Osteocyte (in vitro differentiated cells): ENCODE results near the gene FAM120B. TPM values are rescaled to one million over a fixed set of nuclear protein-coding genes. Genes with fewer than 3 reads are reported as not detected.
A peak's percentile ranks its signal among the peaks of the same experiment; 100 is the strongest.

Experiments
- DNase-seq: peaks from one replicate; pipeline ENCODE4 v3.0.0; 2021; ENCODE audit warnings: mixed read lengths; ENCODE audit not compliant: unreplicated experiment; ENCODE audit errors: extremely low spot score
- H3K27ac Mint-ChIP-seq: one replicate; pipeline ENCODE4 v1.8.0; 2021; ENCODE audit warnings: mild to moderate bottlenecking, mixed read lengths; ENCODE audit not compliant: unreplicated experiment
- H3K27me3 Mint-ChIP-seq: one replicate; pipeline ENCODE4 v1.8.0; 2021; ENCODE audit warnings: mixed read lengths; ENCODE audit not compliant: unreplicated experiment
- H3K36me3 Mint-ChIP-seq: one replicate; pipeline ENCODE4 v1.8.0; 2021; ENCODE audit warnings: mixed read lengths; ENCODE audit not compliant: unreplicated experiment
- H3K4me1 Mint-ChIP-seq: one replicate; pipeline ENCODE4 v1.8.0; 2021; ENCODE audit warnings: mixed read lengths; ENCODE audit not compliant: unreplicated experiment
- H3K4me3 Mint-ChIP-seq: one replicate; pipeline ENCODE4 v1.8.0; 2021; ENCODE audit warnings: mild to moderate bottlenecking, moderate library complexity, mixed read lengths; ENCODE audit not compliant: unreplicated experiment
- H3K9me3 Mint-ChIP-seq: one replicate; pipeline ENCODE4 v1.8.0; 2021; ENCODE audit warnings: mixed read lengths; ENCODE audit not compliant: unreplicated experiment
- CTCF ChIP-seq: fragments of 200-600 bp; sonication (generic); IDR thresholded peaks from 2 replicates; pipeline ENCODE4 v1.5.0; 2021; ENCODE audit warnings: antibody characterized with exemption, mild to moderate bottlenecking, moderate library complexity
- total RNA-seq: library from RNA; stranded (reverse); gene quantifications from 2 replicates; pipeline ENCODE4 v1.2.1, GENCODE V29; 2021

The FAM120B gene
- total RNA-seq, 1 donor from 2014 or later = 36.9 TPM

GRCh38 chr6:170403451-170403850 lies 96.9 kb downstream of the FAM120B start:
- Mint-ChIP-seq H3K4me1 (peaks cover 28% of the 10 kb centered on the region), H3K27me3 (no peaks in the 10 kb centered on the region), H3K4me3 (no peak overlapping the region), H3K27ac (no peak overlapping the region), H3K9me3 (no peaks in the 10 kb centered on the region), H3K36me3 (peaks cover 45% of the 10 kb centered on the region)
- no peak for DNase-seq
- no peak for TF ChIP-seq CTCF

GRCh38 chr6:170404036-170404435 lies 97.5 kb downstream of the FAM120B start:
- H3K36me3 Mint-ChIP-seq = peaks cover 47% of the 10 kb centered on the region
- H3K4me1 Mint-ChIP-seq = peaks cover 28% of the 10 kb centered on the region
- no peak overlapping the region for H3K27ac Mint-ChIP-seq
- no peak for DNase-seq
- no peak overlapping the region for H3K4me3 Mint-ChIP-seq
- no peaks in the 10 kb centered on the region for H3K9me3 Mint-ChIP-seq
- no peaks in the 10 kb centered on the region for H3K27me3 Mint-ChIP-seq
- TF ChIP-seq CTCF = no peak

GRCh38 chr6:170404697-170405096 lies 98.1 kb downstream of the FAM120B start:
- TF ChIP-seq CTCF = no peak
- H3K27ac Mint-ChIP-seq = peak overlapping the region; percentile 88

GRCh38 chr6:170405311-170405975 lies 98.9 kb downstream of the FAM120B start:
- H3K36me3 Mint-ChIP-seq = peaks cover 47% of the 10 kb centered on the region
- no peak for DNase-seq
- peaks cover 28% of the 10 kb centered on the region for H3K4me1 Mint-ChIP-seq
- peaks cover 6% of the 10 kb centered on the region for H3K9me3 Mint-ChIP-seq
- no peaks in the 10 kb centered on the region for H3K27me3 Mint-ChIP-seq
- no peak overlapping the region for H3K4me3 Mint-ChIP-seq
- no peak for TF ChIP-seq CTCF
- H3K27ac Mint-ChIP-seq = peak overlapping the region; percentile 88

More at GRCh38 chr6:170404697-170405096, 98.1 kb downstream of the FAM120B start:
- H3K4me1 Mint-ChIP-seq = peaks cover 28% of the 10 kb centered on the region
- DNase-seq = no peak
- H3K9me3 Mint-ChIP-seq = no peaks in the 10 kb centered on the region
- H3K27me3 Mint-ChIP-seq = no peaks in the 10 kb centered on the region
- no peak overlapping the region for H3K4me3 Mint-ChIP-seq
- peaks cover 47% of the 10 kb centered on the region for H3K36me3 Mint-ChIP-seq

GRCh38 chr6:170407200-170407599 lies 100.6 kb downstream of the FAM120B start:
- Mint-ChIP-seq H3K27ac (no peak overlapping the region), H3K4me1 (peaks cover 28% of the 10 kb centered on the region), H3K36me3 (peaks cover 44% of the 10 kb centered on the region), H3K4me3 (no peak overlapping the region), H3K27me3 (no peaks in the 10 kb centered on the region), H3K9me3 (peaks cover 19% of the 10 kb centered on the region)
- no peak for DNase-seq
- TF ChIP-seq CTCF = no peak
